HG03108 (cell line): ENCODE data around the gene SPTLC3.
"Not testable (repeated sequence)": the region's sequence is repeated elsewhere in the genome, so short reads cannot be mapped to it uniquely, and the experiment has no call there.

ENCODE experiments used
- ATAC-seq: cut with Tn5 transposase; IDR thresholded peaks from one replicate; pipeline ENCODE4 v1.9.1; 2021; ENCODE audit warnings: moderate library complexity; ENCODE audit not compliant: unreplicated experiment

Gene SPTLC3

GRCh38 chr20:13008761-13009681 is at the start of gene SPTLC3:
SPTLC3 (plus strand) TSS chr20:13008972; CDS start chr20:13009268, 296 bp downstream.
- peak; percentile 25 for ATAC-seq

GRCh38 chr20:12961725-12962124 is 47.0 kb upstream of the SPTLC3 start:
- ATAC-seq: no peak

GRCh38 chr20:12962895-12963294 is 45.9 kb upstream of the SPTLC3 start:
- ATAC-seq: no peak

- no peak for ATAC-seq
Measured at GRCh38 chr20:12963416-12963815, 45.4 kb upstream of the SPTLC3 start.

- ATAC-seq: no peak
Measured at GRCh38 chr20:12965212-12965869, 43.4 kb upstream of the SPTLC3 start.

GRCh38 chr20:12965870-12966251 is 42.9 kb upstream of the SPTLC3 start:
- ATAC-seq: no peak

GRCh38 chr20:12966468-12967085 is 42.2 kb upstream of the SPTLC3 start:
- no peak for ATAC-seq

GRCh38 chr20:12967932-12968331 is 40.8 kb upstream of the SPTLC3 start:
- ATAC-seq: no peak

- ATAC-seq: no peak
Measured at GRCh38 chr20:12968472-12968871, 40.3 kb upstream of the SPTLC3 start.

- ATAC-seq: no peak
Measured at GRCh38 chr20:12969071-12969669, 39.6 kb upstream of the SPTLC3 start.

- no peak for ATAC-seq
Measured at GRCh38 chr20:12970372-12970821, 38.4 kb upstream of the SPTLC3 start.

GRCh38 chr20:12975833-12976608 is 32.8 kb upstream of the SPTLC3 start:
- ATAC-seq: no peak

- no peak for ATAC-seq
Measured at GRCh38 chr20:12976720-12977309, 32.0 kb upstream of the SPTLC3 start.

GRCh38 chr20:12977328-12978125 is 31.2 kb upstream of the SPTLC3 start:
- ATAC-seq: no peak

- no peak for ATAC-seq
Measured at GRCh38 chr20:12978126-12978394, 30.7 kb upstream of the SPTLC3 start.

- no peak for ATAC-seq
Measured at GRCh38 chr20:12978613-12979495, 29.9 kb upstream of the SPTLC3 start.

GRCh38 chr20:12979713-12980112 is 29.1 kb upstream of the SPTLC3 start:
- not testable (repeated sequence) for ATAC-seq

- ATAC-seq: no peak
Measured at GRCh38 chr20:12982098-12982497, 26.7 kb upstream of the SPTLC3 start.
